K562 (cell line): Measurements from ENCODE around the gene SUPT5H. TPM values are rescaled to one million over a fixed set of nuclear protein-coding genes. Genes with fewer than 3 reads are reported as not detected.
A peak's percentile ranks its signal among the peaks of the same experiment; 100 is the strongest.

ENCODE experiments used
- ASH1L ChIP-seq: fragments of 450-650 bp; IDR thresholded peaks from 2 replicates; pipeline ENCODE4 v1.6.1; 2018; ENCODE audit warnings: borderline replicate concordance, mild to moderate bottlenecking, low read depth; ENCODE audit not compliant: partially characterized antibody
- CREM ChIP-seq: IDR thresholded peaks from 2 replicates; pipeline ENCODE4 v1.6.1; 2014; ENCODE audit warnings: antibody characterized with exemption, low read depth
- L3MBTL2 ChIP-seq: fragments of 450-650 bp; IDR thresholded peaks from 2 replicates; pipeline ENCODE4 v1.6.1; 2016; ENCODE audit warnings: mild to moderate bottlenecking, moderate library complexity
- MAZ ChIP-seq, 2 experiments: fragments of 450-650 bp in 1 of 2; sonication (generic) in 1 of 2; formaldehyde crosslinking; IDR thresholded peaks in 1 of 2; conservative IDR thresholded peaks in 1 of 2; 2 replicates each; pipeline versions ENCODE4 v1.4.0 to v1.5.0; 2020; ENCODE audit warnings: mild to moderate bottlenecking in 1 of 2, missing genetic modification reagents in 1 of 2
- NONO ChIP-seq, 2 experiments: fragments of 200-400 bp in 1 of 2; fragments of 450-650 bp in 1 of 2; formaldehyde crosslinking in 1 of 2; IDR thresholded peaks; 2 replicates each; pipeline ENCODE4 v1.6.1; 2017; ENCODE audit warnings: low read depth in 2 of 2, mild to moderate bottlenecking in 2 of 2, moderate library complexity in 2 of 2, low read length in 1 of 2
- NR1H2 ChIP-seq: sonication (generic); formaldehyde crosslinking; IDR thresholded peaks from 2 replicates; pipeline ENCODE4 v1.4.0; 2020; ENCODE audit warnings: mild to moderate bottlenecking, missing genetic modification reagents
- NR4A1 ChIP-seq, 2 experiments: fragments of 250-450 bp in 1 of 2; fragments of 450-650 bp in 1 of 2; sonication (Bioruptor Pico) in 1 of 2; IDR thresholded peaks; 2 replicates each; pipeline versions ENCODE4 v1.4.0 to v1.6.1; 2016 to 2020; ENCODE audit warnings: mild to moderate bottlenecking in 2 of 2, missing compliant biosample characterization in 1 of 2, missing genetic modification characterization in 1 of 2, moderate library complexity in 1 of 2
- SP2 ChIP-seq: IDR thresholded peaks from 2 replicates; pipeline ENCODE4 v1.6.1; 2011; ENCODE audit warnings: mild to moderate bottlenecking, low read depth, low read length, moderate library complexity; ENCODE audit not compliant: poor library complexity, severe bottlenecking; ENCODE audit errors: extremely low read depth
- TAF7 ChIP-seq: fragments of 450-650 bp; IDR thresholded peaks from 2 replicates; pipeline ENCODE4 v1.6.1; 2016; ENCODE audit warnings: missing genetic modification characterization, missing compliant biosample characterization
- TRIM24 ChIP-seq, 2 experiments: fragments of 450-650 bp; IDR thresholded peaks; 2 replicates each; pipeline ENCODE4 v1.6.1; 2016
- ZC3H8 ChIP-seq: fragments of 450-650 bp; IDR thresholded peaks from 2 replicates; pipeline ENCODE4 v1.6.1; 2017
- ZNF175 ChIP-seq: fragments of 200-800 bp; sonication (Bioruptor generic); IDR thresholded peaks from 2 replicates; pipeline ENCODE4 v1.6.1; 2016; ENCODE audit warnings: low read depth, mild to moderate bottlenecking, missing genetic modification characterization, missing compliant biosample characterization
- ZNF253 ChIP-seq: fragments of 250-450 bp; sonication (Bioruptor Pico); conservative IDR thresholded peaks from 2 replicates; pipeline ENCODE4 v1.6.1; 2021; ENCODE audit warnings: mild to moderate bottlenecking
- ZNF347 ChIP-seq: fragments of 450-650 bp; formaldehyde crosslinking; IDR thresholded peaks from 2 replicates; pipeline ENCODE4 v1.4.0; 2020; ENCODE audit warnings: low read depth, mild to moderate bottlenecking, moderate library complexity
- ZNF717 ChIP-seq: fragments of 250-450 bp; sonication (Bioruptor Pico); IDR thresholded peaks from 2 replicates; pipeline ENCODE4 v1.5.0; 2021
- polyA plus RNA-seq, 8 experiments: library from polyadenylated mRNA; depleted of rRNA in 4 of 8; stranded (reverse) in 5 of 8; unstranded in 3 of 8; fragments of >200 nt; fragmentation: Nextera tagmentation in 2 of 8; fragmentation: Illumina TruSeq in 1 of 8; extraction: Ambion mirVana in 2 of 8; extraction: Trizol in 1 of 8; gene quantifications; 2 replicates each; pipeline versions ENCODE4 v1.2.1 to v1.2.3, GENCODE V29; 2011 to 2014; ENCODE audit warnings: inconsistent platforms in 1 of 8, missing spikeins in 1 of 8
- total RNA-seq, 7 experiments: library from RNA; depleted of rRNA in 6 of 7; stranded (reverse); fragments of >200 nt in 6 of 7; fragmentation: Illumina TruSeq in 2 of 7; extraction: Trizol in 2 of 7; gene quantifications; 2 replicates each; pipeline versions ENCODE4 v1.2.1 to v1.2.3, GENCODE V29; 2011 to 2021; ENCODE audit warnings: low replicate concordance in 1 of 7
- TF ChIP-seq, protein P1 (sequence below): sonication (generic); formaldehyde crosslinking; IDR thresholded peaks from 2 replicates; pipeline ENCODE4 v1.8.0; 2023; ENCODE audit warnings: mild to moderate bottlenecking, missing genetic modification reagents
- TF ChIP-seq, protein P2 (sequence below): fragments of 200-800 bp; sonication (Bioruptor generic); IDR thresholded peaks from 2 replicates; pipeline ENCODE4 v1.6.1; 2017; ENCODE audit warnings: missing genetic modification characterization, missing compliant biosample characterization
- TF ChIP-seq, protein P3 (sequence below): fragments of 250-450 bp; sonication (Bioruptor Pico); IDR thresholded peaks from 2 replicates; pipeline ENCODE4 v1.9.0; 2021; ENCODE audit warnings: mild to moderate bottlenecking, inconsistent platforms

The SUPT5H gene
- total and polyA plus RNA-seq, 9 of the 15 experiments (the other 6 are each of a cell fraction or from before 2014, with no cell fraction given) = 13.3 to 85.9 (median 35.9) TPM

DNA sequence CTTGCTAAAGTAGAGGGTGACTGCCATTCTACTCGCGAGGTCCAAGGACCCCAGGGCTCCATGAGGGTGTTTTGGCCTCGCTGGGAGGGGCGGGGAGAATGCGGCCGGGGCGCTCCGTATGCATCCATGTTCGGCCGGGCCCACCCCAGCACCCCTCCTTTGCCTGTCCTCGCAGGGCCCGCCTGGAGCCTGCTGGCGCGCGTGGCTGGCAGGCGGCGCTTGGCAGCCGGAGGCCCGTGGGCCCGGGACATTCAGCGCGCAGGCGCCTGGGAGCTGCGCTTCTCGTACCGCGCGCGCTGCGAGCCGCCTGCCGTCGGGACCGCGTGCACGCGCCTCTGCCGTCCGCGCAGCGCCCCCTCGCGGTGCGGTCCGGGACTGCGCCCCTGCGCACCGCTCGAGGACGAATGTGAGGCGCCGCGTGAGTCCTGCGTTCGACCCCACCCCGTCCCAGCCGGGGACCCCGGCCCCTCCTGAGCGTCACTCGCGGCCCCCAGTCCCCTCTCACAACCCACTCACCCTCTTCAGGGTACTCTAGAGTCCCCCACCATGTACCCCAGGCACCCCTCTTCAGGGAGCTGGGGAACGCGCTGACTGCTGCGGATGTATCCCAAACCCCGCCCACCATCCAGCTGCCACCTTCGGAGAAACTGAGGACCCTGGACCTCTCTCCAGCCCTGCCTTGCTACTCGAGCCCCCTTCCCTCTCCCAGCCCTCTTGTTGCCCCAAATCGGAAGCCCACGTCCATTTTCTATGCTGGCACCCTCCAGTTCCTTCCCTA, 57.4 kb downstream of the SUPT5H start (continued):
- TF ChIP-seq, protein P1, sequence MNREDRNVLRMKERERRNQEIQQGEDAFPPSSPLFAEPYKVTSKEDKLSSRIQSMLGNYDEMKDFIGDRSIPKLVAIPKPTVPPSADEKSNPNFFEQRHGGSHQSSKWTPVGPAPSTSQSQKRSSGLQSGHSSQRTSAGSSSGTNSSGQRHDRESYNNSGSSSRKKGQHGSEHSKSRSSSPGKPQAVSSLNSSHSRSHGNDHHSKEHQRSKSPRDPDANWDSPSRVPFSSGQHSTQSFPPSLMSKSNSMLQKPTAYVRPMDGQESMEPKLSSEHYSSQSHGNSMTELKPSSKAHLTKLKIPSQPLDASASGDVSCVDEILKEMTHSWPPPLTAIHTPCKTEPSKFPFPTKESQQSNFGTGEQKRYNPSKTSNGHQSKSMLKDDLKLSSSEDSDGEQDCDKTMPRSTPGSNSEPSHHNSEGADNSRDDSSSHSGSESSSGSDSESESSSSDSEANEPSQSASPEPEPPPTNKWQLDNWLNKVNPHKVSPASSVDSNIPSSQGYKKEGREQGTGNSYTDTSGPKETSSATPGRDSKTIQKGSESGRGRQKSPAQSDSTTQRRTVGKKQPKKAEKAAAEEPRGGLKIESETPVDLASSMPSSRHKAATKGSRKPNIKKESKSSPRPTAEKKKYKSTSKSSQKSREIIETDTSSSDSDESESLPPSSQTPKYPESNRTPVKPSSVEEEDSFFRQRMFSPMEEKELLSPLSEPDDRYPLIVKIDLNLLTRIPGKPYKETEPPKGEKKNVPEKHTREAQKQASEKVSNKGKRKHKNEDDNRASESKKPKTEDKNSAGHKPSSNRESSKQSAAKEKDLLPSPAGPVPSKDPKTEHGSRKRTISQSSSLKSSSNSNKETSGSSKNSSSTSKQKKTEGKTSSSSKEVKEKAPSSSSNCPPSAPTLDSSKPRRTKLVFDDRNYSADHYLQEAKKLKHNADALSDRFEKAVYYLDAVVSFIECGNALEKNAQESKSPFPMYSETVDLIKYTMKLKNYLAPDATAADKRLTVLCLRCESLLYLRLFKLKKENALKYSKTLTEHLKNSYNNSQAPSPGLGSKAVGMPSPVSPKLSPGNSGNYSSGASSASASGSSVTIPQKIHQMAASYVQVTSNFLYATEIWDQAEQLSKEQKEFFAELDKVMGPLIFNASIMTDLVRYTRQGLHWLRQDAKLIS (CRISPR knock-in tag) = peak; percentile 82
- TF ChIP-seq ZC3H8 (no peak), CREM (peak; percentile 72), MAZ (CRISPR knock-in tag; conservative IDR thresholded peaks at IDR 0.05 in 1 of 2, IDR thresholded peaks at IDR 0.05 in 1 of 2) (peak; percentile 44 to 64; a peak in 3 of 4 replicates), ASH1L (peak; percentile 15), TAF7 (tag) (no peak), NONO (IDR thresholded peaks at IDR 0.05; ENCODE audit: low read depth in 2 of 2, low read length in 1 of 2) (peak in 1 of 2 experiments; percentile 83; a peak in 2 of 4 replicates), L3MBTL2 (peak; percentile 100), SP2 (no peak), NR1H2 (CRISPR knock-in tag) (peak; percentile 79), ZNF347 (CRISPR knock-in tag) (no peak), TRIM24 (IDR thresholded peaks at IDR 0.05) (no peak), NR4A1 (CRISPR knock-in tag; IDR thresholded peaks at IDR 0.05) (no peak), NR4A1 (tag; IDR thresholded peaks at IDR 0.05) (peak; percentile 60; the same call in 1 of the 2 replicates), ZNF253 (CRISPR knock-in tag) (no peak), ZNF175 (CRISPR knock-in tag) (0 out of 2 replicates have a peak, but pooled peaks have one; percentile 31), ZNF717 (CRISPR knock-in tag) (no peak)
- TF ChIP-seq, protein P2, sequence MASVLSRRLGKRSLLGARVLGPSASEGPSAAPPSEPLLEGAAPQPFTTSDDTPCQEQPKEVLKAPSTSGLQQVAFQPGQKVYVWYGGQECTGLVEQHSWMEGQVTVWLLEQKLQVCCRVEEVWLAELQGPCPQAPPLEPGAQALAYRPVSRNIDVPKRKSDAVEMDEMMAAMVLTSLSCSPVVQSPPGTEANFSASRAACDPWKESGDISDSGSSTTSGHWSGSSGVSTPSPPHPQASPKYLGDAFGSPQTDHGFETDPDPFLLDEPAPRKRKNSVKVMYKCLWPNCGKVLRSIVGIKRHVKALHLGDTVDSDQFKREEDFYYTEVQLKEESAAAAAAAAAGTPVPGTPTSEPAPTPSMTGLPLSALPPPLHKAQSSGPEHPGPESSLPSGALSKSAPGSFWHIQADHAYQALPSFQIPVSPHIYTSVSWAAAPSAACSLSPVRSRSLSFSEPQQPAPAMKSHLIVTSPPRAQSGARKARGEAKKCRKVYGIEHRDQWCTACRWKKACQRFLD (CRISPR knock-in tag) = peak; percentile 77; the same call in 1 of the 2 replicates
- TF ChIP-seq, protein P3, sequence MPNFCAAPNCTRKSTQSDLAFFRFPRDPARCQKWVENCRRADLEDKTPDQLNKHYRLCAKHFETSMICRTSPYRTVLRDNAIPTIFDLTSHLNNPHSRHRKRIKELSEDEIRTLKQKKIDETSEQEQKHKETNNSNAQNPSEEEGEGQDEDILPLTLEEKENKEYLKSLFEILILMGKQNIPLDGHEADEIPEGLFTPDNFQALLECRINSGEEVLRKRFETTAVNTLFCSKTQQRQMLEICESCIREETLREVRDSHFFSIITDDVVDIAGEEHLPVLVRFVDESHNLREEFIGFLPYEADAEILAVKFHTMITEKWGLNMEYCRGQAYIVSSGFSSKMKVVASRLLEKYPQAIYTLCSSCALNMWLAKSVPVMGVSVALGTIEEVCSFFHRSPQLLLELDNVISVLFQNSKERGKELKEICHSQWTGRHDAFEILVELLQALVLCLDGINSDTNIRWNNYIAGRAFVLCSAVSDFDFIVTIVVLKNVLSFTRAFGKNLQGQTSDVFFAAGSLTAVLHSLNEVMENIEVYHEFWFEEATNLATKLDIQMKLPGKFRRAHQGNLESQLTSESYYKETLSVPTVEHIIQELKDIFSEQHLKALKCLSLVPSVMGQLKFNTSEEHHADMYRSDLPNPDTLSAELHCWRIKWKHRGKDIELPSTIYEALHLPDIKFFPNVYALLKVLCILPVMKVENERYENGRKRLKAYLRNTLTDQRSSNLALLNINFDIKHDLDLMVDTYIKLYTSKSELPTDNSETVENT = peak; percentile 84
